GM18868 (cell line): ENCODE measurements around the gene SPACA6.

Source experiments
- ATAC-seq: cut with Tn5 transposase; IDR thresholded peaks from one replicate; pipeline ENCODE4 v1.9.1; 2021; ENCODE audit warnings: mild to moderate bottlenecking, moderate library complexity; ENCODE audit not compliant: unreplicated experiment

Gene SPACA6

DNA sequence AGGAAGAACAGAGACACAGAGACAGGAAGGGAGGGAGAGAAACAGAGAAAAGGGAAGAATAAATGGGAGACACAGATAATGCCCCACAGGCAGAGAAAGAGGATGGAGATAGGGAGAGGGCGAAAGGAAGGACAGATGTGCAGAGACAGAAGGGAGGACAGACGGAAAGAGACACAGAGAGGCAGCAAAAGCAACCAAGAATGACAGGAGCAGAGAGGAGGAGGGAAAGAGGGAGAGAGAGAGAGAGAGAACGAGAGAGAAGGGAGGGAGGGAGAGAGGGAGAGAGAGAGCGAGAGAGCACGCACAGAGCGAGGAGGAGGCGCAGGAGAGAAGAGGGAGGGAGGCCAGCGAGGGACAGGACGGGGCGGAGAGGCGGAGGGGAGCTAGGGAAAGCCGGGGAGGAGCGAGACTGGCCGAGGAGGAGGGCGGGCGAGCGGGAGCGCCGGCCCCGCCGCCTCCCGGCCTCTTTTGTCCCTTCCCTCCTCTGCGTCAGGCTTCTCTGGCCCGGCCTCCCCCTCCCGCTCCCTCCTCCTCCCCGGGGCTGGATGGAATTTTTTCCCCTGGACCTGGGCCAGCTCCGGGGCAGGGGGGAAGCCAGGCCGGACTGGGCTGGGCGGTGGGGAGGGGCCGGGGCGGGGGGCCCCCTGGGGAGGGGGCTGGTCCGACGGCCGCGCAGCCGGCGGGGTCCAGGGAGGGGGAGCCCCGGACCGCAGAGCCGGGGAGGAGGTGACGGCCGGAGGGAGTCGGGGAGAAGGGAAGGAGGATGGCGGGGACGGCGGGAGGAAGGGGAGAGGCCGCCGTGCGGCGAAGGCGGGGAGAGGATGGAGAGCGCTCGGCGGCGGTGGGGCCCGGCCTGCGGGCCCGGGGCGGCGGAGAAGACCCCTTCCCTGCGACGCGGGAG lies 4.2 kb upstream of the SPACA6 start:
- no peak for ATAC-seq

DNA sequence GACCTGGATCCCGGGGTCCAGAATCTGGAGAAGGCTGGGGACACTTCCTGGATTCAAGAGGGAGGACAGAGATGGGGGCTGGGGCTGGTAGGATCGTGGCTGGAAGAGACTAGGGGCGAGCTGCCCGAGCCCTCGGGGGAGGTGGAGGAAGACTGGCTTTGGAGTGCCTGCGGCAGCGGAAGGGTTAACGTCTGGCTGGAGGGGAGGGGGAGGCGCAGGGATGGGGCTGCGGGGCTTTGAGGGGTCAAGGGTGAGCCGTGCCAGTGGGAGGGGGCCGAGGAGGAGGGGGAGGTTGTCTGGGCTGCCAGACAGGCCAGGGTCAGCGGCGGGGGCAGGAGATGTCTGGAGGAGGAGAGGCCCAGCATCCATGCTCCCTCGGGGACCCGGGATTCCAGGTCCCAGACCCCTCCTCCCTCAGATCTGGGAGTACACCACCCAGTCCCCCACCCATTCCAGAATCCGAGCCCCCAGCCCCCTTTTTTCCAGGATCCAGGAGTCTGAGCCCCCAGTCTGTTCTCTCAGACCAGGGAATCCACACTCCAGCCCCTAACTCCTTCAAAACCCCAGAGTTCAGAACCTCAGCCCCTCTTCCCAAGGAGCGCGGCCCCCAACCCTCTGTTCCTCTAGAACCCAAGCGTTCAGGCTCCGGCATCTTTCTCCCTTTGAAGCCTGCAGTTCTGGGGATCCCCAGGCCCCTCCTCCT lies 3.2 kb upstream of the SPACA6 start:
- no peak for ATAC-seq

DNA sequence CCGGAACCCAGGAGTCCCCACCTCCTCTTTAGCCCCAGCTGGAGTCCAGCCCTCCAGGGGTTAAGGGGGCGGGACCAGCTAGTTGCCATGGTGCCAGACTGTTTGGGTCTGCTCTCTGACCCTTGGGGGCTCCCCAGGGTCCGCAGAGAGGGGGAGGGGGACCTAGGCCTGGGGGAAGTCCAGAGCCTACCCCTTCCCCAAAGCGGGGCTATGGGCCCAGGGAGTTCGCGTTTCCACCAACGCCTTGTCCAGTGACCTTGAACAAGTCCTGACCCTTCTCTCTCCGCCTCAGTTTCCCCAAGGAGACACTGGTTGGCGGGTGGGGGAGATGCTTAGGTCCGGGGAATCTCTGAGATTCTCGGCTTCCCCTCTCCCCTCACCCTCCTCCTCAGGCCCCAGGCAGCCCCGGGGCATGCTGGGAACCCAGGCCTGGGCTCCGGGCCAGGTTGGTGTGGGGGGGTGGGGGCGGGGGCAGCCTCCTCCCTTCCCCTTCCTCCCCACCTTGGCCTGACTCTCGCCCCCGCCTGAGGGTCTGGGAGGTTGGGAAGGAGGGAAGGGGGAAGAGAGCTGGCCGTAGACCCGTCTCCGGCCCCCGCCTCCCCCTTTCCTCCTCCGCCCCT lies 2.6 kb upstream of the SPACA6 start:
- ATAC-seq, result no peak

DNA sequence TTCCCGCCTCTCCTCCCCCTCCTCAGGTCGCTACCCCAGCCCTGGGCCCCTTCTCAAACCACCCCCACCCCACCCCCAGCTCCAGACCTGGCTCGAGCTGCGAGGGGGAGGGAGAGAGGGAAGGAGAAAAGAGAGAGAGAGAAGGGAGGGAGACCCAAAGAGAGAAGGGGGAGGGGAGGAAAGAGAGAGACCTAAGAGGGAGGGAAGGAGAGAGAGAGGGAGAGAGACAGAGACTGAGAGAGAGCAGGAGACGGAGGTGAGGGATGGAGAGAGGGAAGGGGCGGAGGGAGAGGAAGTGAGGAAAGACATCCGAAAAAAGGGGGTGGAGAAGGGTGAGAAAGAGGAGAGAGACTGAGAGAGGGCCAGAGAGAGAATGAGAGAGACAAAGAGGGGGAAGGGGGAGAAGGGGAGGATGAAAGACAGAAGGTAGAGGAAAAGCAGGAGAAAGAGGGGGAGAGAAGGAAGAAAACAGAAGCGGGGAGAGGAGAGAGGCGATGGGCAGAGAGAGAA lies 2.0 kb upstream of the SPACA6 start:
- ATAC-seq, result no peak

DNA sequence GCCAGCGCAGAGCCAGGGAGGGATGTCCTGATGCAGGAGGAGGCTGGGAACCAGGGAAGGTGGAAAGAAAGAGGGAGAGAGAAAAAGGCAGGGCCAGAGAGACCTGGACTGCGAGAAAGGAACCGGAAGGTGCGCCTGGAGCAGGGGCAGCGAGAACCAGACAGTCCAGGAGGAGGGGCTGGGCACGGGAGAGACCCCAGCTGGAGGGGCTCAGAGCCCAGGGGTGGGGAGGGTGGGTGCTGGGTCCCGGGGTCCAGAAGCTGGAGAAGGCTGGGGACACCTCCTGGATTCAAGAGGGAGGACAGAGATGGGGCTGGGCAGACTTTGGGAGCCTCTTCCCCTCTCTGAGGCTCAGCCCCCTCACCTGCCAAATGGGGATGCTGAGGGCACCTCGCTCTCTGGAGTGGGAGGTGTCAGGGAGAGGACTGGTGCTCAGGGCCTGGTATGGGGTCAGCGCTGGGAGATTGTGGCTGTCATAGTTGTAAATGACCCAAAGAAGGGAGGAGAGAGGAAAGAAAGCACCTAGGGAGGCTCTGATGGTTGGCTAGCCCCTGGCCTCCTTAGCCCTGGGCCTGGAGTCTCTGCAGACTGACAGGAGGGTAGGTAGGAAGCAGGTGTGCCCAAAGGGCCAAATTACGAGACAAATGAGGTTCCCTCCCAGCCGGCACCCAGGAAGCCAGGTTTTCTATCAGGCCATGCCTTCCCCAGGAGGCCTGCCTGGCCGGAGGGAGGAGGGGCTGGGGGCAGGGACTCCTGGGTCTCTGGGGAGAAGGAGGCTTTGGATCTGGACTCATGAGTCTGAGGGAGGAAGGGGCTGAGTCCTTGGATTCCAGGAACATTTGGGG lies 1.3 kb upstream of the SPACA6 start:
- no peak for ATAC-seq

DNA sequence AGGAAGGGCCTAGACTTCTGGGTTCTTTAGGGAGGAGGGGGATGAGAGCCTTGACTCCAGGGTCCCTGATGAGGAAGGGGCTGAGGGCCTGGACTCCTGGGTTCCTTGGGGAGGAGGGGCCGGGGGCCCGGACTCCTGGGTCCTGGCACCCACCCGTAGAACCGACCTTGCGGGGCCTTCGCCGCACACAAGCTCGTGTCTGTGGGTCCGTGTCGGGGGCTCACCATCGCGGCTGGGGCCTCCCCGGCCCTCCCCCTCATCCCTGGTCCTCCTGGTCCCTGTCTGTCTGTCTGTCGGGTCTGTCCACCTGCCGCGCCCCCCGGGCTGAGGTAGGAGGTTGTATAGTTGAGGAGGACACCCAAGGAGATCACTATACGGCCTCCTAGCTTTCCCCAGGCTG lies 662 bp upstream of the SPACA6 start:
- no peak for ATAC-seq

DNA sequence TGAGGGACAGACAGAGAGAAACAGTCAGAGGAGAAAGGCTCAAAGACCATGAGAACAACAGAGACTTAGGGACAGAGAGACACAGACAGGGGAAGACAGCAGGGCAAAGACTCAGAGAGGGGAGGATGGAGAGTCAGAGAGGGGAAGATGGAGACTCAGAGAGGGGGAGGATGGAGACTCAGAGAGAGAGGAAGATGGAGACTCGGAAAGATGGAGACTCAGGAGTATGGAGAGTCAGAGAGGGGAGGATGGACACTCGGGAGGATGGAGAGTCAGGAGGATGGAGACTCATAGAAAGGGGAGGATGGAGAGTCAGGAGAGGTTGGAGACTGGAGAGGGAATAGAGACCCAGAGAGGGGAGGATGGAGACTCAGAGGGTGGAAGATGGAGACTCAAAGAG lies 689 bp downstream of the SPACA6 start:
- no peak for ATAC-seq

DNA sequence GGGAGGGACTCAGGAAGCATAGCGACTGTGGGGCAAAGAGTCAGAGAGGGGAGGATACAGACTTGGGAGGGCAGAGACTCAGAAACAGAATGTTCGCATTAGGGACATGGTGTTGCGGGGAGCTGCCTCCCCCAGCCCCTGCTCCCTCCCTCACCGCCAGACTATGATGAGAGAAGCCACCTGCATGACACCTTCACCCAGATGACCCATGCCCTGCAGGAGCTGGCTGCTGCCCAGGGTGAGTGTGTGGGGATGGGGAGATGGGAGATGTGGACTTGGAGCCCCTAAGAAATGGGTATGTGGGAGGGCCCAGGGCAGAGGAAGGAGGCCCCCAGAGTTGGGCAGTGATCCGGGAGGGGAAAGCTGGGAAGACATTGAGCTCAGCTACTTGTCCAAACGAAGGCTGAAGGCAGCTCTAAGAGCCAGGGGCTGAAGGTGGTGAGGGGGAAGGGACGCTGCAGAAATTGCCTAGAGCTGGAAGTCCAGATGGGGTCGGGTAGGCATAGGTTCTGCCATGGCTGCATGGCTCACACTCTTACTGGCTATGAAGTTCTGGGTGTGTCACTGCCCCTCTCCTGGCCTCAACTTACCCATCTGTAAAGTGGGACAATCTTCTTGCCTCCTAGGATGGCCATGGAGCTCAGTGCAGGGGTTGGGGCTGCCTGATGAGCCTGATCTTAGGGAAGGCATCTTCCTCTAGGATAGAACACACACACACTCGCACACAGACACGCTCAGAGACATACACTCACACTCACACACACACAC lies 1.4 kb downstream of the SPACA6 start:
- ATAC-seq, result no peak

DNA sequence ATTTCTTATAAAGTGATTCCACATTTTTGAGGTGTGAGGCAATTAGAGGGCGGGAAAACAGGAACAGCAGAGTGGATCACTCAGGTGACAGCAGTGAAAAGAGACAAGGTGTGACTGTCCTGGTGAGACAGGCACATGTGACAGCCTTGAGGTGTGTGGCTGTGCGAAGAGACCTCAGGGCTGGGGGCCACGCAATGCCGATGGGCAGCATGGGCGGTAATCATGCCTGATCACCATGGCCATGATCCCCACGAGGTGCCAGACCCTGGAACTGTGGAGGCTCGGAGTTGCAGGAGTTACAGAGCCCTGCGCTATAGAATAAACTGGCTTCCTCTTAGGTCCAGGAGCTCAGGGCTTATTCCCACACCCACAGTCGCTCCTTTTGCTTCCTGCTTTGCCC lies 2.0 kb downstream of the SPACA6 start:
- no peak for ATAC-seq

DNA sequence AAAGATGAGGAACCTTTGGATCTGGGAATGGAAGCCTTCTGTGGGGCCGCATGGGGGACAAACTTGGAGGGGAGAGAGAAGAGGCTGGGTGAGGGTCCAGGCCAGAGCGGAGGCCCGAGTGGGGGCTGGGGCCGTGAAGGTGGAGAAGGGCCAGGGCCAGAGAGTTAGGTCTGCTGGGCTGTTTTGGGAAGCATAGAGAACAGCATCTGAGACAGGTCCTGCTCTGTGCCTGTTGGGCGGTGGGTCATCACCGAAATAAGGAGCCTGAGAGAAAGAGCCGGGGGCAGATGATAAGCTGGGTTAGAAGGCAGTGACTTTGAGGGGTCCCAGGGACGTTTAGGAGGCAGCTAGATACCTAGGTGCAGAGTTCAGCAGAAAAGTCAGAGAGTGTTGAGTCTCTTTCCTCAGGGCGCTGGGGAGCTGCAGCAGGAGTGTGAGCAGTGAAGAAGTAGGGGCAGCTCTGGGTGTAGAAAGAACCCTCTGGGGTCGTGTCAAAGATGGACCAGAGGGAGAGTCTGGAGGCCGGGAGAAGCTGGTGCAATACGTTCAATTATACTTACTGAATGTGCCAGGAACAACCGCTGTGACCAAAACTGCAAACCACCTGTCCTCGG lies 2.7 kb downstream of the SPACA6 start:
- no peak for ATAC-seq

DNA sequence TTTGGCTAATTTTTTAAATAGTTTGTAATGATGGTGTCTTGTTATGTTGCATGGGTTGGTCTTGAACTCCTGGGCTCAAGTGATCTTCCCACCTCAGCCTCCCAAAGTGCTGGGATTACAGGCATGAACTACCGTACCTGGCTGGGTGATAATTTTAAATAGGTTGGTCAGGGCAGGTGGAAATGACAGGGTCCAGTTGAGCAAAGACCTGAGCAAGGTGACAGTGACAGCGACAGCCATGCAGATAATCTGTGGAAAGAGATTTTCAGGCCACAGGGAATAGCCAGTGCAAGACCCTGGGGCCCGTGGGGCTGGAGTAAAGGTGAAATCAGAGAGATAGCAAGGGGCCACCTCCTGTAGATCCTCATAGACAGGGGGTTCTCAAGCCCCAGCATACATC lies 3.5 kb downstream of the SPACA6 start:
- ATAC-seq, result no peak

DNA sequence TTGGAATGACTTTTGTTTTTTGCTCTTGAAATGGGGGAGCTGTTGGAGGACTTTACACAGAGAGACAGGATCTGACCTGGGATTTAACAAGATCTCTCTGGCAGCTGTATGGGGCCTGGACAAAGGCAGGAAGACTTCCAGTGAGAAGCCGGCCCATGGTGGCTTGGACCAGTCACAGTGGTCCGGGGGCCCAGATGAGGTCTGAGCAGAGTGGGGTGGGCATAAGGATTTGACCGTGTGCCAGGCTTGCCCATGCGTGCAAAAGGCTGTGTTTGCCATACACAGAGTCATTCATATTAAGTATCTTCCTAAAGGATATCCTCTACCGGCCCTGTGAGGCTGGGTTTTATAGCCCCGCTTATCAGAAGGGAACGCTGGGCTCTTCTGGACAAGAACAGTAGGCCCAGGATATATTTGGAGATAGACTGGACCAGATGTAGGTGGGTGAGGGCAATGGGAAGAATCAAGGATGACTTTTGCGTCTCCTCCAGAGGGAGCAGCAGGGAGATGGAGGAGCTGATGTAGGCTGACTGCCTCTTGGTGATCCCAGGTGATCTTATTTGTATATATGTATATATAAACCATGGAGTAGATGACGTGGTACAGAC lies 4.1 kb downstream of the SPACA6 start:
- no peak for ATAC-seq

DNA sequence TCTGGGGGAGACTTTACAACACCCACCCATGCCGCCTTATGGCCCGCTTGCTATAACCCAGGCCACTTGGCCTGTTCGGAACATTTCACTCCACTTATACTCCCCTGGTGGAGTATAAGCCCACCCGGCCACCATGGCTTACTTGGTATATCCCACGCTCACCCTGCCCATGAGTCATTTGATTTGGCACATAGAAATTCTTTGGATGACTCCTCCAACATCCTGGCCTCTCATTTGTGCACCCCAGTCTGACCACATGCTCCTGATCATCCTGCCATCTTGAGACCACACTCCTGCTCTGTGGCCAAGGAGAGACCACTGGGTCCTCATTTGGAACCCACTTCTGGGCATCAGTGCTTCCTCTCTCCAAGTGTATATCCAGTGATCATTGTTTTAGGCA lies 5.2 kb downstream of the SPACA6 start:
- no peak for ATAC-seq

DNA sequence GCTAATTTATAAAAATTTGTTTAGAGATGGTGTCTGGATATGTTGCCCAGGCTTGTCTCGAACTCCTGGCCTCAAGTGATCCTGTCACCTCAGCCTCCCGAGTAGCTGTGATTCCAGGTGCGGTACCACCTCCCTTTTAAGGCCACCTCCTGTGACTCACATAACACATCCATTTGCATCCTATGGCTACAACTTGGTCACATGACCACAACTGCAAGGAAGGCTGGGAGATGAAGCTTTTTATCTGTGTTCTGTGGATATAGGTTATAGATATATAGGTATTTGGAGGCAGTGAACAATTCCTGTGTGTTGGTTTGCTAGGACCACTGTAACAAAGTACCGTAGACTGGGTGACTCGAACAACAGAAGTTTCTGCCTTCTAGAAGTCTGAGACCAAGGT lies 6.0 kb downstream of the SPACA6 start:
- ATAC-seq, result no peak

DNA sequence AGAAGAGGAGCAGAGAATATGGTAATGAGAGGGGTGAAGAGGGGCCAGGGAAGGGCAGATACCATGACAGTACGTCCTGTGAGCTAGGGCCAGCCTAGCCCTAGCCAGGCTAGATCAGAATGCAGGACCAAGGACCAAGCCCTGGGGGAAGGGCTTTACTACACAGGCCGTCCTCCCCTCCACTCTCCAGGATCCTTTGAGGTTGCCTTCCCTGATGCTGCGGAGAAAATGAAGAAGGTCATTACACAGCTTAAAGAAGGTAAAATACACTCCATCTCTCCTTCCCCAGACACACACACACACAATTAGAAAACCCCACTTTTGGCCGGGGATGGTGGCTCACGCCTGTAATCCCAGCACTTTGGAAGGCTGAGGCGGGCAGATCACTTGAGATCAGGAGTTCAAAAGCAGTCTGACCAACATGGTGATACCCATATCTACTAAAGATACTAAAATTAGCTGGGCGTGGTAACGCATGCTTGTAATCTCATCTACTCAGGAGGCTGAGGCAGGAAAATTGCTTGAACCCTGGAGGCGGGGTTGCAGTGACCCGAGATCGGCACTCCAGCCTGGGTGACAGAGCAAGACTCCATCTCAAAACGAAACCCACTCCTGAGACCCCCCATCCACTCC lies 8.5 kb downstream of the SPACA6 start:
- ATAC-seq, result no peak

DNA sequence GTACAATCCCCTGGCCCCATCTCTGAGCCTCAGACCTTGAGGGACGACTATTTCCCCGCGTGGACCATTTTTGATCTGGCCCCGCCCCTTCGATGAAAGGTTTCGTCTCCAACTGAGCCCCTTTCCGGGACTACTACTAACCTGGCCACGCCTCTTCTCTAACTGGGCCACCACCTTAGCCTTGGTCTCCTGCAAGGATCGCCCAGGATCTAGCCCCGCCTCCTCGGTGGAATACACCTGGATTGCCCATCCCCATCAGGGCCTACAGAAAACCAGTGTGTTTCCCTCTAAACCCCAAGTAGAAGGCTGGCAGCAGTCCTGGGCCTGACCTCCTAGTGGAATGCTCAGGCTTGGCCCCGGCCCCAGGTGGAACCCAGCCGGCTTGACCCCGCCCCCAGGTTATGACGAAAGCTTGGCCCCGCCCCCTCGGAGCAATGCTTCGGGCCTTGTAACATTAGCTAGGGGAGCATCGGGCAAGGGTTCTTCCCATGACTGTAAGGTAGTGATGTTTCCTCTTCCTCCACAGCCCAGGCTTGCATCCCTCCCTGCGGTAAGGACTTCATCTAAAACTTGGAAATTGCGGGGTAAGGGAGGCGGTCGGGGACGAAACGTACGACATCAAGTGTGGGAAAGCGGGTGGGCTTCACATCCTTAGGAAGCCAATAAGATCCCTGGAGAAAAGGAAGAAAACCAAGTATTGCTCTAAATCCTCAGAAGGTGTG lies 9.1 kb downstream of the SPACA6 start:
- no peak for ATAC-seq

DNA sequence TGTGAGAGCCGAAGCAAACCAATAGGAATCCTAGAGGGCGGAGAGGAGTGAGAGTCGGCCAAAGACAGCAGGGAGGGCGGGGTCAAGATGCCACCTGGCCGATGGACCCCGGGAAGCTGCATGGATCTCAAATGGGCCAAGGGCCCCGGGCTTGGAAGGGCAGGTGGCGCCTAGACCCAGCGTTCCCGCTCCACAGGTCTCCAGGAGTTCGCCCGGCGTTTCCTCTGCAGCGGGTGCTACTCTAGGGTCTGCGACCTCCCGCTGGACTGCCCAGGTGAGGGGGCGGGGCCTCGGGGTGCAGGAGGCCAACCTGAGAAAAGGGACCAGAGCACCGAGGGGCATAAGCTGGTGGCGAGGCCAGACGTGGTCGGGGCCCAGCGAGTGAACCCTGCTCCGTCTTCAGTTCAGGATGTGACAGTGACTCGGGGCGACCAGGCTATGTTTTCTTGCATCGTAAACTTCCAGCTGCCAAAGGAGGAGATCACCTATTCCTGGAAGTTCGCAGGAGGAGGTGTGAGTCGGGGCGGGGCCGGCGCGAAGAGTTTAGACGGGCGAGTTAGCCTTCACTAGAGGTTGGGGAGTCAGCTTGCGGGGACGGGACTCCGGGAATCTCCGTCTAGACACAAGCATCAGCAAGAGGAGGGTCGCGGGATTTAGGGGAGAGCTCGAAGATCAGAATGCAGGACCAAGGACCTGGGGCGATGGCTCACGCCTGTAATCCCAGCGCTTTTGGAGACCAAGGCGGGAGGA lies 9.9 kb downstream of the SPACA6 start:
- ATAC-seq, result no peak
